PC-9 (cell line): Measurements from ENCODE around the gene ZNF723. TPM values are rescaled to one million over a fixed set of nuclear protein-coding genes. Genes with fewer than 3 reads are reported as not detected.
"Not testable (repeated sequence)": the region's sequence is repeated elsewhere in the genome, so short reads cannot be mapped to it uniquely, and the experiment has no call there.

Experiments
- BruUV-seq: library from RNA; stranded (reverse); fragments of 400-500 nt; replicated peaks from 2 replicates; lab custom pipeline; 2021; lab: Mats Ljungman, UMichigan
- CTCF ChIA-PET: fragments of 300-600 bp; sonication (Branson Sonifier 250); formaldehyde crosslinking; loops from one replicate; lab custom pipeline; 2022; ENCODE audit warnings: antibody characterized with exemption; lab: Charles Lee
- POLR2A ChIA-PET: fragments of 300-600 bp; sonication (Branson Sonifier 250); formaldehyde crosslinking; loops from one replicate; lab custom pipeline; 2022; ENCODE audit warnings: antibody characterized with exemption; ENCODE audit not compliant: unreplicated experiment; lab: Charles Lee
- DNase-seq, 2 experiments: peaks; one replicate each; pipeline versions ENCODE4 v3.0.0 to v3.0.0-alpha.2; 2015 to 2022; ENCODE audit warnings: mixed read lengths in 1 of 2
- H2AFZ ChIP-seq: fragments of 200-600 bp; sonication (generic); 2 replicates; pipeline ENCODE4 v1.8.1; 2017; ENCODE audit warnings: antibody characterized with exemption
- H3F3A ChIP-seq: fragments of 200-600 bp; sonication (generic); 2 replicates; pipeline ENCODE4 v1.8.1; 2017; ENCODE audit warnings: antibody characterized with exemption, mild to moderate bottlenecking, low read depth; ENCODE audit not compliant: insufficient read depth
- H3K27ac ChIP-seq: fragments of 200-600 bp; sonication (generic); 2 replicates; pipeline ENCODE4 v1.6.1; 2016; ENCODE audit warnings: mixed run types
- H3K27me3 ChIP-seq: fragments of 200-600 bp; sonication (generic); 2 replicates; pipeline ENCODE4 v1.6.1; 2016; ENCODE audit warnings: low read depth, mixed run types; ENCODE audit not compliant: insufficient read depth
- H3K36me3 ChIP-seq: fragments of 200-600 bp; sonication (generic); 2 replicates; pipeline ENCODE4 v1.6.1; 2016; ENCODE audit warnings: low read depth, mixed run types
- H3K4me1 ChIP-seq: fragments of 200-600 bp; sonication (generic); replicated peaks from 2 replicates; pipeline ENCODE4 v1.6.1; 2016; ENCODE audit warnings: mixed run types; ENCODE audit not compliant: insufficient read depth
- H3K4me2 ChIP-seq: fragments of 200-600 bp; sonication (generic); 2 replicates; pipeline ENCODE4 v1.6.1; 2017; ENCODE audit warnings: mixed run types
- H3K4me3 ChIP-seq: fragments of 200-600 bp; sonication (generic); 2 replicates; pipeline ENCODE4 v1.6.1; 2016; ENCODE audit warnings: mixed run types
- H3K79me2 ChIP-seq: fragments of 200-600 bp; sonication (generic); 2 replicates; pipeline ENCODE4 v1.6.1; 2017; ENCODE audit warnings: low read depth, mixed run types
- H3K9me2 ChIP-seq: fragments of 200-600 bp; sonication (generic); 2 replicates; pipeline ENCODE4 v1.8.1; 2017; ENCODE audit warnings: mild to moderate bottlenecking; ENCODE audit not compliant: insufficient read depth
- H3K9me3 ChIP-seq: fragments of 200-600 bp; sonication (generic); 2 replicates; pipeline ENCODE4 v1.8.1; 2016; ENCODE audit warnings: low read depth; ENCODE audit not compliant: insufficient read depth
- H4K20me1 ChIP-seq: fragments of 200-600 bp; sonication (generic); 2 replicates; pipeline ENCODE4 v1.8.1; 2017; ENCODE audit not compliant: insufficient read depth
- CTCF ChIP-seq: fragments of 200-600 bp; sonication (generic); conservative IDR thresholded peaks from 2 replicates; pipeline ENCODE4 v1.6.1; 2017; ENCODE audit warnings: mixed run types, antibody characterized with exemption, mild to moderate bottlenecking, moderate library complexity
- EZH2 ChIP-seq: fragments of 200-600 bp; sonication (generic); IDR thresholded peaks from 2 replicates; pipeline ENCODE4 v1.8.0; 2017; ENCODE audit warnings: antibody characterized with exemption, low read depth
- intact Hi-C: fragments of 100-400 bp; cut with micrococcal nuclease; formaldehyde crosslinking; loops from one replicate; pipeline ENCODE4 v1.10.0; 2022; ENCODE audit not compliant: unreplicated experiment
- total RNA-seq: library from RNA; stranded (reverse); gene quantifications from 2 replicates; pipeline ENCODE4 v1.2.3, GENCODE V29; 2021

ZNF723 gene
- total RNA-seq, 1 experiment from 2014 or later: not detected

- Histone ChIP-seq H3K4me1 (no peaks in the 10 kb centered on the region), H3K4me2 (no peak overlapping the region), H2AFZ (no peak overlapping the region), H3K27me3 (no peaks in the 10 kb centered on the region), H3K9me3 (no peaks in the 10 kb centered on the region), H3F3A (no peaks in the 10 kb centered on the region), H3K36me3 (no peaks in the 10 kb centered on the region), H3K27ac (no peak overlapping the region), H3K9me2 (no peaks in the 10 kb centered on the region), H4K20me1 (no peaks in the 10 kb centered on the region), H3K79me2 (no peaks in the 10 kb centered on the region), H3K4me3 (no peak overlapping the region)
- BruUV-seq: no TSS peak
- intact Hi-C loops: no loop called here
- DNase-seq: no peak
- ChIA-PET POLR2A (no interaction called here), CTCF (no interaction called here)
- TF ChIP-seq CTCF (no peak), EZH2 (no peak)
Observed at GRCh38 chr19:22814124-22814523, 18.0 kb upstream of the ZNF723 start.

- CTCF ChIA-PET: no interaction called here
- Histone ChIP-seq H2AFZ (no peak overlapping the region), H3K4me1 (no peaks in the 10 kb centered on the region), H3K36me3 (no peaks in the 10 kb centered on the region), H3K9me3 (peaks cover 15% of the 10 kb centered on the region; the same call in 1 of the 2 replicates), H4K20me1 (no peaks in the 10 kb centered on the region), H3K27me3 (no peaks in the 10 kb centered on the region), H3F3A (no peaks in the 10 kb centered on the region), H3K4me2 (no peak overlapping the region), H3K9me2 (no peaks in the 10 kb centered on the region), H3K27ac (no peak overlapping the region), H3K79me2 (no peaks in the 10 kb centered on the region), H3K4me3 (no peak overlapping the region)
- BruUV-seq: no TSS peak
- intact Hi-C loops: no loop called here
- TF ChIP-seq EZH2 (no peak), CTCF (no peak)
- no peak for DNase-seq
- POLR2A ChIA-PET: no interaction called here
Observed at GRCh38 chr19:22831211-22831610, 880 bp upstream of the ZNF723 start.

- H3K27ac ChIP-seq, H3K4me1 ChIP-seq, H3K9me2 ChIP-seq, H3F3A ChIP-seq, H3K4me2 ChIP-seq, DNase-seq, H3K79me2 ChIP-seq, CTCF ChIA-PET, H2AFZ ChIP-seq, H3K27me3 ChIP-seq, H4K20me1 ChIP-seq, H3K4me3 ChIP-seq, H3K36me3 ChIP-seq, intact Hi-C loops, POLR2A ChIA-PET, BruUV-seq: not testable (repeated sequence)
- H3K9me3 ChIP-seq: peaks cover 50% of the 10 kb centered on the region
Observed at GRCh38 chr19:22857713-22858320, 25.7 kb downstream of the ZNF723 start.

- H2AFZ ChIP-seq: no peak overlapping the region
- H3K9me2 ChIP-seq: no peaks in the 10 kb centered on the region
- TF ChIP-seq EZH2 (no peak), CTCF (peak; percentile 68)
- no peak overlapping the region for H3K4me3 ChIP-seq
- H3K36me3 ChIP-seq: no peaks in the 10 kb centered on the region
- intact Hi-C loops: no loop called here
- no peak overlapping the region for H3K4me2 ChIP-seq
- no TSS peak for BruUV-seq
- ChIA-PET CTCF (no interaction called here), POLR2A (no interaction called here)
- H3K4me1 ChIP-seq: no peaks in the 10 kb centered on the region
- no peaks in the 10 kb centered on the region for H3F3A ChIP-seq
- H4K20me1 ChIP-seq: no peaks in the 10 kb centered on the region
- no peaks in the 10 kb centered on the region for H3K79me2 ChIP-seq
- H3K9me3 ChIP-seq: 0 out of 2 replicates have a peak, but pooled peaks cover 4% of the 10 kb centered on the region
- no peaks in the 10 kb centered on the region for H3K27me3 ChIP-seq
- DNase-seq: peak in 1 of 2 experiments; percentile 55
- H3K27ac ChIP-seq: no peak overlapping the region
Observed at GRCh38 chr19:22882797-22883196, 50.7 kb downstream of the ZNF723 start.
